Neural cell (in vitro differentiated cells): ENCODE data around the gene ALDH3A2. TPM values are rescaled to one million over a fixed set of nuclear protein-coding genes. Genes with fewer than 3 reads are reported as not detected.

Experiments used
- H2AFZ ChIP-seq: fragments of 200-600, 300-800 bp; sonication (generic), shearing (Covaris generic); 2 replicates; pipeline ENCODE4 v1.6.0; 2014; ENCODE audit warnings: low read depth, mild to moderate bottlenecking, antibody characterized with exemption, low read length, moderate library complexity
- H3F3A ChIP-seq: fragments of 200-600 bp; shearing (Covaris generic); 2 replicates; pipeline ENCODE4 v1.6.1; 2016; ENCODE audit warnings: mild to moderate bottlenecking, moderate library complexity, mixed read lengths, antibody characterized with exemption, low read length; ENCODE audit not compliant: insufficient read depth, poor library complexity, severe bottlenecking
- H3K27ac ChIP-seq: fragments of 200-600, 300-800 bp; sonication (generic), shearing (Covaris generic); 2 replicates; pipeline ENCODE4 v1.5.1; 2014; ENCODE audit warnings: mild to moderate bottlenecking, low read length, moderate library complexity
- H3K27me3 ChIP-seq: fragments of 300-800, 200-600 bp; sonication (generic), shearing (Covaris generic); 2 replicates; pipeline ENCODE4 v1.6.0; 2014; ENCODE audit warnings: mild to moderate bottlenecking, low read depth, low read length, moderate library complexity; ENCODE audit not compliant: insufficient read depth
- H3K36me3 ChIP-seq: fragments of 300-800, 200-600 bp; sonication (generic), shearing (Covaris generic); 2 replicates; pipeline ENCODE4 v1.5.1; 2014; ENCODE audit warnings: mild to moderate bottlenecking, antibody characterized with exemption, low read length, moderate library complexity; ENCODE audit not compliant: insufficient read depth
- H3K4me2 ChIP-seq: fragments of 300-800, 200-600 bp; sonication (generic), shearing (Covaris generic); 2 replicates; pipeline ENCODE4 v1.6.0; 2014; ENCODE audit warnings: mild to moderate bottlenecking, low read length
- H3K4me3 ChIP-seq: fragments of 300-800, 200-600 bp; sonication (generic), shearing (Covaris generic); 2 replicates; pipeline ENCODE4 v1.5.1; 2014; ENCODE audit warnings: mild to moderate bottlenecking, low read length, moderate library complexity
- H3K79me2 ChIP-seq: fragments of 200-600 bp; shearing (Covaris generic); replicated peaks from 2 replicates; pipeline ENCODE4 v1.6.0; 2014; ENCODE audit warnings: mild to moderate bottlenecking, low read length, moderate library complexity; ENCODE audit not compliant: insufficient read depth
- H3K9ac ChIP-seq: fragments of 300-800, 200-600 bp; sonication (generic), shearing (Covaris generic); 2 replicates; pipeline ENCODE4 v1.6.1; 2016; ENCODE audit warnings: mild to moderate bottlenecking, low read length, mixed read lengths
- H3K9me2 ChIP-seq: fragments of 200-600 bp; shearing (Covaris generic); 2 replicates; pipeline ENCODE4 v1.6.1; 2016; ENCODE audit warnings: mild to moderate bottlenecking, low read length, mixed read lengths; ENCODE audit not compliant: insufficient read depth
- H3K9me3 ChIP-seq: fragments of 200-600, 300-800 bp; sonication (generic), shearing (Covaris generic); 2 replicates; pipeline ENCODE4 v1.6.1; 2016; ENCODE audit warnings: mild to moderate bottlenecking, mixed run types, low read length, moderate library complexity, mixed read lengths
- H4K20me1 ChIP-seq: fragments of 200-600 bp; shearing (Covaris generic); 2 replicates; pipeline ENCODE4 v1.6.1; 2016; ENCODE audit warnings: mild to moderate bottlenecking, mixed run types; ENCODE audit not compliant: insufficient read depth
- CTCF ChIP-seq: fragments of 450-650 bp; IDR thresholded peaks from 2 replicates; pipeline ENCODE4 v1.5.1; 2014; ENCODE audit warnings: antibody characterized with exemption, mild to moderate bottlenecking, moderate library complexity; ENCODE audit not compliant: poor library complexity, severe bottlenecking
- EP300 ChIP-seq: fragments of 450-650 bp; conservative IDR thresholded peaks from 2 replicates; pipeline ENCODE4 v1.6.1; 2014; ENCODE audit warnings: antibody characterized with exemption, mild to moderate bottlenecking, moderate library complexity; ENCODE audit not compliant: poor library complexity, severe bottlenecking
- EZH2 ChIP-seq: fragments of 200-600, 300-800 bp; shearing (Covaris generic), sonication (generic); IDR thresholded peaks from 2 replicates; pipeline ENCODE4 v1.6.1; 2014; ENCODE audit warnings: antibody characterized with exemption, low read length, borderline replicate concordance, mild to moderate bottlenecking; ENCODE audit not compliant: insufficient read depth, poor library complexity, severe bottlenecking
- MXI1 ChIP-seq: fragments of 450-650 bp; conservative IDR thresholded peaks from 2 replicates; pipeline ENCODE4 v1.6.1; 2014; ENCODE audit warnings: antibody characterized with exemption, mild to moderate bottlenecking; ENCODE audit not compliant: poor library complexity, severe bottlenecking
- POLR2AphosphoS5 ChIP-seq: IDR thresholded peaks from 2 replicates; pipeline ENCODE4 v1.6.1; 2012
- RAD21 ChIP-seq: fragments of 450-650 bp; conservative IDR thresholded peaks from 2 replicates; pipeline ENCODE4 v1.6.1; 2014; ENCODE audit warnings: antibody characterized with exemption, mild to moderate bottlenecking, moderate library complexity
- SMC3 ChIP-seq: fragments of 450-650 bp; conservative IDR thresholded peaks from 2 replicates; pipeline ENCODE4 v1.6.1; 2014; ENCODE audit warnings: antibody characterized with exemption, mild to moderate bottlenecking, moderate library complexity; ENCODE audit not compliant: poor library complexity
- TAF1 ChIP-seq: IDR thresholded peaks from 2 replicates; pipeline ENCODE4 v1.6.1; 2012; ENCODE audit warnings: low read depth
- polyA plus RNA-seq: library from polyadenylated mRNA; depleted of rRNA; stranded (reverse); fragments of >200 nt; gene quantifications from 2 replicates; pipeline ENCODE4 v1.2.3, GENCODE V29; 2014
- TF ChIP-seq, protein P1 (sequence below): IDR thresholded peaks from 2 replicates; pipeline ENCODE4 v1.6.1; 2012; ENCODE audit warnings: borderline replicate concordance

ALDH3A2 gene
- polyA plus RNA-seq, 1 donor from 2014 or later: 51.2 TPM

DNA sequence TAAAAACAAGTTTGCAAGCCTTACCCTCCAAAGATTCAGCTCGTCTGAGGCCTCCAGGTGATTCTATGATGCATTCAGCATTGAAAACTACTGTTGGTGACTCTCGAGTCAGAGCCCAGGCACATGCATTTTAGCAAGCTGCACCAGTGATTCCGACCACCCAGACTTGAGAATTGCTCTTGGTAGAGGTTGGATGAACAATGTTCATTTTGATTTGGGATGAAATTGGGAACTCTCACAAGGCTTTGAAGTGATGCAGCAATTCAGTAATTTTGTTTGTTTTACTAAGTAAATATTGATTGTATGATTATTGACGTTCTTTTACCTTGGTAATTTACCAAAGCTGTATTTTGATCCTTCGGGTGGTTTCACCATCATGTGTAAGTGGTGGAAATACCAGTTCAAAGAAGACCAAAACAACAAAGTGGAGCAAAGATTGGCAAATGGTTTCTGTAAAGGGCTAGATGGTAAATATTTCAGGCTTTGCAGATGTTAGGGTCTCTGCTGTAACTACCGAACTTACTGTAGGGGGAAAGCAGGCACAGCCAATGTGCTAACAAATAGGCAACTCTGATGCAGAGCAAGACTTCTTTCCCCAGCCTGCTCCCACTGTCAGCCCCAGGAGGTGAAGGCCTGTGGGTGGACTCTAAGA is 11.8 kb downstream of the ALDH3A2 start:
- H3K27me3 ChIP-seq: no peaks in the 10 kb centered on the region
- no peaks in the 10 kb centered on the region for H3F3A ChIP-seq
- H4K20me1 ChIP-seq: no peaks in the 10 kb centered on the region
- H3K9me3 ChIP-seq: no peaks in the 10 kb centered on the region
- no peak overlapping the region for H2AFZ ChIP-seq
- TF ChIP-seq RAD21 (no peak), EZH2 (no peak), SMC3 (no peak), CTCF (no peak), MXI1 (no peak), POLR2AphosphoS5 (no peak), TAF1 (no peak), EP300 (no peak)
- TF ChIP-seq, protein P1, sequence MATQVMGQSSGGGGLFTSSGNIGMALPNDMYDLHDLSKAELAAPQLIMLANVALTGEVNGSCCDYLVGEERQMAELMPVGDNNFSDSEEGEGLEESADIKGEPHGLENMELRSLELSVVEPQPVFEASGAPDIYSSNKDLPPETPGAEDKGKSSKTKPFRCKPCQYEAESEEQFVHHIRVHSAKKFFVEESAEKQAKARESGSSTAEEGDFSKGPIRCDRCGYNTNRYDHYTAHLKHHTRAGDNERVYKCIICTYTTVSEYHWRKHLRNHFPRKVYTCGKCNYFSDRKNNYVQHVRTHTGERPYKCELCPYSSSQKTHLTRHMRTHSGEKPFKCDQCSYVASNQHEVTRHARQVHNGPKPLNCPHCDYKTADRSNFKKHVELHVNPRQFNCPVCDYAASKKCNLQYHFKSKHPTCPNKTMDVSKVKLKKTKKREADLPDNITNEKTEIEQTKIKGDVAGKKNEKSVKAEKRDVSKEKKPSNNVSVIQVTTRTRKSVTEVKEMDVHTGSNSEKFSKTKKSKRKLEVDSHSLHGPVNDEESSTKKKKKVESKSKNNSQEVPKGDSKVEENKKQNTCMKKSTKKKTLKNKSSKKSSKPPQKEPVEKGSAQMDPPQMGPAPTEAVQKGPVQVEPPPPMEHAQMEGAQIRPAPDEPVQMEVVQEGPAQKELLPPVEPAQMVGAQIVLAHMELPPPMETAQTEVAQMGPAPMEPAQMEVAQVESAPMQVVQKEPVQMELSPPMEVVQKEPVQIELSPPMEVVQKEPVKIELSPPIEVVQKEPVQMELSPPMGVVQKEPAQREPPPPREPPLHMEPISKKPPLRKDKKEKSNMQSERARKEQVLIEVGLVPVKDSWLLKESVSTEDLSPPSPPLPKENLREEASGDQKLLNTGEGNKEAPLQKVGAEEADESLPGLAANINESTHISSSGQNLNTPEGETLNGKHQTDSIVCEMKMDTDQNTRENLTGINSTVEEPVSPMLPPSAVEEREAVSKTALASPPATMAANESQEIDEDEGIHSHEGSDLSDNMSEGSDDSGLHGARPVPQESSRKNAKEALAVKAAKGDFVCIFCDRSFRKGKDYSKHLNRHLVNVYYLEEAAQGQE: no peak
- no peak overlapping the region for H3K4me3 ChIP-seq
- no peak overlapping the region for H3K4me2 ChIP-seq
- H3K79me2 ChIP-seq: peaks cover 3% of the 10 kb centered on the region
- no peak overlapping the region for H3K9ac ChIP-seq
- H3K27ac ChIP-seq: no peak overlapping the region
- H3K36me3 ChIP-seq: no peaks in the 10 kb centered on the region
- no peaks in the 10 kb centered on the region for H3K9me2 ChIP-seq

DNA sequence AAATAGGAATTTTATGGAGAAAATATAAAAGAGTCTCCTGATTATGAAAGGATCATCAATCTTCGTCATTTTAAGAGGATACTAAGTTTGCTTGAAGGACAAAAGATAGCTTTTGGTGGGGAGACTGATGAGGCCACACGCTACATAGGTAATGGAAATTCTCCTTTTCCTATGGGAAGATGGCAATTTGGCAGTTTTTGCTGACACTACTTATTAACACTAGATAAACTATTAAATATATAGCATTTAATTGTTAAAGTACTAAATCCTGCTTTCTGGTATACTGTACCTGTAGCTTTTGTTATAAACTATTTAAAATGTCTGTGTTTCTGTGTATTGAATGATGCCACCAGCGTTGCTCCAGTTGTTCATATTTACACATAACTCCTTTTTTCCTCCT is 12.6 kb downstream of the ALDH3A2 start:
- H3K27me3 ChIP-seq: no peaks in the 10 kb centered on the region
- H3K36me3 ChIP-seq: no peaks in the 10 kb centered on the region
- no peak for TF ChIP-seq RAD21
- no peak for TF ChIP-seq TAF1
- no peak for TF ChIP-seq EP300
- TF ChIP-seq, protein P1: no peak
- no peak for TF ChIP-seq EZH2
- H3K4me2 ChIP-seq: no peak overlapping the region
- H3K79me2 ChIP-seq: peaks cover 3% of the 10 kb centered on the region
- no peak overlapping the region for H2AFZ ChIP-seq
- H3K9me3 ChIP-seq: no peaks in the 10 kb centered on the region
- H4K20me1 ChIP-seq: no peaks in the 10 kb centered on the region
- H3K27ac ChIP-seq: no peak overlapping the region
- no peaks in the 10 kb centered on the region for H3K9me2 ChIP-seq
- H3K9ac ChIP-seq: no peak overlapping the region
- no peak overlapping the region for H3K4me3 ChIP-seq
- no peaks in the 10 kb centered on the region for H3F3A ChIP-seq
